Measurements from ENCODE around the gene TLK1. TPM values are rescaled to one million over a fixed set of nuclear protein-coding genes. Genes with fewer than 3 reads are reported as not detected.

Gene TLK1
- 16.9 TPM for total RNA-seq
- 10 to 100 TPM; 17.5 to 27.2 (median 23.4) TPM for polyA plus RNA-seq (ENCODE audit: insufficient read depth in 1 of 8, insufficient read length in 8 of 8, low replicate concordance in 1 of 8)
- long read RNA-seq, donor 1, result 0 reads
- long read RNA-seq, donor 2, result 0 reads
- long read RNA-seq, donor 3, result 0 reads
- long read RNA-seq, donor 4, result 0 reads
- long read RNA-seq, donor 5, full-length matches to known transcripts, result 2 of 2 reads
- long read RNA-seq, donor 5, partial matches to known transcripts, result 0 of 2 reads
- long read RNA-seq, donor 5, other reads (novel, unspliced or antisense), result 0 of 2 reads
- long read RNA-seq, donor 6, full-length matches to known transcripts, result 2 of 2 reads
- long read RNA-seq, donor 6, partial matches to known transcripts, result 0 of 2 reads
- long read RNA-seq, donor 6, other reads (novel, unspliced or antisense), result 0 of 2 reads
- long read RNA-seq, donor 7, full-length matches to known transcripts, result 2 of 2 reads
- long read RNA-seq, donor 7, partial matches to known transcripts, result 0 of 2 reads
- long read RNA-seq, donor 7, other reads (novel, unspliced or antisense), result 0 of 2 reads
- long read RNA-seq, donor 8, full-length matches to known transcripts, result 1 of 1 reads
- long read RNA-seq, donor 8, partial matches to known transcripts, result 0 of 1 reads
- long read RNA-seq, donor 8, other reads (novel, unspliced or antisense), result 0 of 1 reads
- long read RNA-seq, donor 9, result 0 reads
- long read RNA-seq, donor 10, full-length matches to known transcripts, result 1 of 1 reads
- long read RNA-seq, donor 10, partial matches to known transcripts, result 0 of 1 reads
- long read RNA-seq, donor 10, other reads (novel, unspliced or antisense), result 0 of 1 reads
- long read RNA-seq, donor 11, full-length matches to known transcripts, result 1 of 1 reads
- long read RNA-seq, donor 11, partial matches to known transcripts, result 0 of 1 reads
- long read RNA-seq, donor 11, other reads (novel, unspliced or antisense), result 0 of 1 reads

DNA sequence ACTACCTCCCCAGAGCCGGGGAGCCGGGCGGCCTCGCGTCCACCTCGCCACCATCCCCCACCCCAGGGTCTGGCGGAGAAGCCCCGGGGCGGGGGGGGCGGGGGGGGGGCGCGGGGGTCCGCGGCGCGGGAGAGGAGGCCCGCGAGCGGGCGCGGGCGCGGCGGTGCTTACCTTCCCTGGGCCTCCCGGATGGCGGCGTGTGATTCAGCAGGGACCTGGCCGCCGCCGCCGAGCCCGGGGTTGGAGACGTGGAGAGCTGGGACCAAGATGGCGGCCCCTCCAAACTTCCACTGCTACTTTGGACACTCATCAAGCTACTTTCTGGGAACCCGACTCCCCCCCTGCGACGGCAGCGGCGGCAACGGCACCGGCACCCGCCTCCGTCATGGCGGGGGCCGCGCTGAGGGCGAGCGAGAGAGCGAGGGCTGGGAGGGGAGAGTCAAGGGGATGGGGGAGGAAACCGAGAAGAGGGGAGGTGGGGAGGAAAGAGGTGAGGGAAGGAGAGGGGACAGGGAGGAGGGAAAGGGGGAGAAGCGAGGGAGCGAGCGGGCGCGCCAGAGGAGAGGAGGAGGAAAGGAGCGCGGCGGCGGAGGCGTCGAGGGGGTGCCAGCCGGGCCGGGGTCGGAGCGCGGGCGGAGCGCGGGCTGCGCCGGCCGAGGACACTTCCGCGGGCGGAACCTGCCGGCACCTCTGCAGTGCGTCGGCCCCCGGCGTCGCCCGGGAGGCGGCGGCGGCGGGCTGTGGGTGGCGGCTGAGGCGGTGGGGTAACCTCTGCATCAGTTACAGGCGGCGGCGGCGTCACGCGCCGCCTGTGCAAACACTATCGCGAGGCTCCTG, at the start of gene TLK1:
Gene TLK1 (minus strand): TSS at position 775 of the 837 bp plus-strand sequence. CDS start 465 bp downstream, at position 310.
- DNase-seq, result peak; percentile 85
- WGBS (ENCODE audit: insufficient coverage), result under 1% methylated on average over 68 of the region's 97 CpGs
- Histone ChIP-seq H3K27ac (ENCODE audit: low read length) (peak within 1 kb of the TSS; percentile 96), H3K4me3 (ENCODE audit: low read length) (peak within 1 kb of the TSS; percentile 78), H3K4me1 (ENCODE audit: control insufficient read depth, insufficient read depth, low read length) (no peaks in the 10 kb centered on the region), H3K9me3 (replicated peaks; ENCODE audit: control insufficient read depth, low read depth, low read length) (no peaks in the 10 kb centered on the region), H3K36me3 (ENCODE audit: control insufficient read depth, insufficient read depth, low read length) (no peaks in the 10 kb centered on the region), H3K27me3 (ENCODE audit: control insufficient read depth, insufficient read depth, low read length) (no peaks in the 10 kb centered on the region)

DNA sequence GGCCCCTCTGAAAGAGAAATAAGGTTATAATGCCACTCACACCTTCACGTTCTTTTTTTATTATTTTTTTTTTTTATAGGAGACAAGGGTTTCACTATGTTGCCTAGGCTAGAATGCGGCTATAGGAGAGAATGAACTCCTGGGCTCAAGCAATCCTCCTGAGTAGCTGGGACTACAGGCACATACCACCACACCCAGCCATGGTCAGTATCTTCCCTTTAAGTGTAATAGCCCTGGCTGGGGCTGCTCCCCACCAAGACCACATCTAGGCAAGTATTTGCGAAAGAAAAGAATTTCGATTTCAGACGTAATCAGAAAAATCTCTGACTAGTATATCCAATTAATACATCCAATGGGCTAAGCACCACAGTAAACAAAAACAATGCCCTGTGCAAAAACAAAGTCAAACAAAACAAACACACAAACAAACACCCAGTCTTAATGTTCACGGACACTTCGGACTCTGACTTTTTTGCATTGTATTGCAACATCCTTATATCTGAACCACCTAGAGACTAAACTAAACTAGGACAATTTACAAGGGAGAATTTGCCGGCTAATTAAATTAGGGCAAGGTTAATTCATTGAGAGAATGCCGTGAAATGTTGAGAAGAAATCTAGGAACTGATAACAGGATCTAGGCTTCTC, 49.6 kb upstream of the TLK1 start:
- 78% methylated on average over 2 of the region's 9 CpGs for WGBS (ENCODE audit: insufficient coverage)
- Histone ChIP-seq H3K27me3 (ENCODE audit: control insufficient read depth, insufficient read depth, low read length) (no peaks in the 10 kb centered on the region), H3K27ac (ENCODE audit: low read length) (no peak overlapping the region), H3K36me3 (ENCODE audit: control insufficient read depth, insufficient read depth, low read length) (no peaks in the 10 kb centered on the region), H3K4me3 (ENCODE audit: low read length) (no peak overlapping the region), H3K9me3 (replicated peaks; ENCODE audit: control insufficient read depth, low read depth, low read length) (no peaks in the 10 kb centered on the region), H3K4me1 (ENCODE audit: control insufficient read depth, insufficient read depth, low read length) (no peaks in the 10 kb centered on the region)
- no peak for DNase-seq

GRCh38 chr2:171208657-171209056, 48.0 kb upstream of the TLK1 start:
- no peaks in the 10 kb centered on the region for H3K36me3 ChIP-seq (ENCODE audit: control insufficient read depth, insufficient read depth, low read length)
- no peaks in the 10 kb centered on the region for H3K27me3 ChIP-seq (ENCODE audit: control insufficient read depth, insufficient read depth, low read length)
- no peak for DNase-seq
- H3K9me3 ChIP-seq (replicated peaks; ENCODE audit: control insufficient read depth, low read depth, low read length), result no peaks in the 10 kb centered on the region
- no peaks in the 10 kb centered on the region for H3K4me1 ChIP-seq (ENCODE audit: control insufficient read depth, insufficient read depth, low read length)
- no peak overlapping the region for H3K27ac ChIP-seq (ENCODE audit: low read length)
- H3K4me3 ChIP-seq (ENCODE audit: low read length), result no peak overlapping the region

DNA sequence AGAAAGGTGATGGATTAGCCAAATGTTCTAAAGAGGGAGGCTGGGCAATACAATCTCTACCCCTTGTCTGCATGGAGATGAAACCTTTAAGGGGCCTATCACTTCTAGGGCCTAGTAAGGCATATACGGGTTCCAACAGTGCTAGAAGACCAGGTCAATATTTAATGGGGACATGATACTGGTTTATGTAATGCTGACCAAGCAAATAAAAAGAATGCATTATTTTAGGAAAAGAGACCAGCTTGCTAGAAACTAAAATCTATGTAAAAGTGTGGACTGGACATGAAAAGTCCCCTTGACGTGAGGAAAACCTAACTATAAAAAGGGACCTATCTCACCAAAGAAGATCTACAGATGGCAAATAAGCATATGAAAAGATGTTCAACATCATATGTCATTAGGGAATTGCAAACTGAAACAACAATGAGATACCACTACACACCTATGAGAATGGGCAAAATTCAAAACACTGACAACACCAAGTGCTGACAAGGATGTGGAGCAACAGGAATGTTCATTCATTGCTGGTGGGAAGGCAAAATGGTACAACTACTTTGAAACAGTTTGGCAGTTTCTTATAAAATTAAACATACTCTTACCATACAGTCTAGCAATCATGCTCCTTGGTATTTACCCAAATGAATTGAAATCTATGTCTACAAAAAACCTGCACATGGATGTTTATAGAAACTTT, 45.9 kb upstream of the TLK1 start:
- H3K27ac ChIP-seq (ENCODE audit: low read length), result no peak overlapping the region
- no peak for DNase-seq
- no peaks in the 10 kb centered on the region for H3K4me1 ChIP-seq (ENCODE audit: control insufficient read depth, insufficient read depth, low read length)
- H3K9me3 ChIP-seq (replicated peaks; ENCODE audit: control insufficient read depth, low read depth, low read length), result no peaks in the 10 kb centered on the region
- no peaks in the 10 kb centered on the region for H3K36me3 ChIP-seq (ENCODE audit: control insufficient read depth, insufficient read depth, low read length)
- H3K4me3 ChIP-seq (ENCODE audit: low read length), result no peak overlapping the region
- H3K27me3 ChIP-seq (ENCODE audit: control insufficient read depth, insufficient read depth, low read length), result no peaks in the 10 kb centered on the region
- WGBS (ENCODE audit: insufficient coverage), result 100% methylated on average over 1 of the region's 2 CpGs

- Histone ChIP-seq H3K4me1 (ENCODE audit: control insufficient read depth, insufficient read depth, low read length) (no peaks in the 10 kb centered on the region), H3K27me3 (ENCODE audit: control insufficient read depth, insufficient read depth, low read length) (no peaks in the 10 kb centered on the region), H3K36me3 (ENCODE audit: control insufficient read depth, insufficient read depth, low read length) (no peaks in the 10 kb centered on the region), H3K27ac (ENCODE audit: low read length) (no peak overlapping the region), H3K9me3 (replicated peaks; ENCODE audit: control insufficient read depth, low read depth, low read length) (no peaks in the 10 kb centered on the region), H3K4me3 (ENCODE audit: low read length) (no peak overlapping the region)
- 83% methylated on average over 1 of the region's 2 CpGs for WGBS (ENCODE audit: insufficient coverage)
- no peak for DNase-seq
Observed at GRCh38 chr2:171205551-171205950, 44.9 kb upstream of the TLK1 start.

- Histone ChIP-seq H3K4me3 (ENCODE audit: low read length) (no peak overlapping the region), H3K27ac (ENCODE audit: low read length) (no peak overlapping the region), H3K9me3 (replicated peaks; ENCODE audit: control insufficient read depth, low read depth, low read length) (no peaks in the 10 kb centered on the region), H3K4me1 (ENCODE audit: control insufficient read depth, insufficient read depth, low read length) (no peaks in the 10 kb centered on the region), H3K27me3 (ENCODE audit: control insufficient read depth, insufficient read depth, low read length) (no peaks in the 10 kb centered on the region), H3K36me3 (ENCODE audit: control insufficient read depth, insufficient read depth, low read length) (no peaks in the 10 kb centered on the region)
- no peak for DNase-seq
- 96% methylated on average over 3 of the region's 4 CpGs for WGBS (ENCODE audit: insufficient coverage)
Observed at GRCh38 chr2:171201767-171202166, 41.1 kb upstream of the TLK1 start.

DNA sequence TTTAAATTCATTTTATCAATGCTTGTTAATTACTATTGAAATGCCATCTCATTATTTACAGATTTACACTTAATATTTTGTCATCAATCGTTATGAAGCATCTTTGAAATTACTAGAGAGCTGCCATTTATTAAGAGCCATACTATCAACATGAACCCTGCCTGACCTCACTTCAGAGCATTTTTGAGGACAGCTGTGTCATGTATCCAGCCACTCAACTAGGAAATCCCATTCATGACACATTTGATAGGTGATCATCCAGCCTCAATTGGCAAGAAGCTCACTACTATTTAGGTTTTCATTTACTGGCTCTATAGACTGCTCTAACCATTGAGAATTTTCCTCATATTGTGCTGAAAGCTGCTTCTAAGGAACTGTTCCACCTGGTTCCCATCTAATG, 40.6 kb upstream of the TLK1 start:
- Histone ChIP-seq H3K36me3 (ENCODE audit: control insufficient read depth, insufficient read depth, low read length) (no peaks in the 10 kb centered on the region), H3K27me3 (ENCODE audit: control insufficient read depth, insufficient read depth, low read length) (no peaks in the 10 kb centered on the region), H3K4me1 (ENCODE audit: control insufficient read depth, insufficient read depth, low read length) (no peaks in the 10 kb centered on the region), H3K4me3 (ENCODE audit: low read length) (no peak overlapping the region), H3K27ac (ENCODE audit: low read length) (no peak overlapping the region), H3K9me3 (replicated peaks; ENCODE audit: control insufficient read depth, low read depth, low read length) (no peaks in the 10 kb centered on the region)
- no peak for DNase-seq
- WGBS (ENCODE audit: insufficient coverage), result 71% methylated on average over 1 of the region's 1 CpG

GRCh38 chr2:171200469-171200868, 39.8 kb upstream of the TLK1 start:
- DNase-seq, result no peak
- H3K27ac ChIP-seq (ENCODE audit: low read length), result no peak overlapping the region
- H3K4me3 ChIP-seq (ENCODE audit: low read length), result no peak overlapping the region
- no peaks in the 10 kb centered on the region for H3K27me3 ChIP-seq (ENCODE audit: control insufficient read depth, insufficient read depth, low read length)
- 100% methylated on average over 1 of the region's 1 CpG for WGBS (ENCODE audit: insufficient coverage)
- H3K4me1 ChIP-seq (ENCODE audit: control insufficient read depth, insufficient read depth, low read length), result no peaks in the 10 kb centered on the region
- H3K36me3 ChIP-seq (ENCODE audit: control insufficient read depth, insufficient read depth, low read length), result no peaks in the 10 kb centered on the region
- no peaks in the 10 kb centered on the region for H3K9me3 ChIP-seq (replicated peaks; ENCODE audit: control insufficient read depth, low read depth, low read length)

- Histone ChIP-seq H3K27ac (ENCODE audit: low read length) (no peak overlapping the region), H3K4me3 (ENCODE audit: low read length) (no peak overlapping the region), H3K27me3 (ENCODE audit: control insufficient read depth, insufficient read depth, low read length) (no peaks in the 10 kb centered on the region), H3K4me1 (ENCODE audit: control insufficient read depth, insufficient read depth, low read length) (no peaks in the 10 kb centered on the region), H3K9me3 (replicated peaks; ENCODE audit: control insufficient read depth, low read depth, low read length) (no peaks in the 10 kb centered on the region), H3K36me3 (ENCODE audit: control insufficient read depth, insufficient read depth, low read length) (no peaks in the 10 kb centered on the region)
- DNase-seq, result no peak
- WGBS (ENCODE audit: insufficient coverage), result no CpG with 5 or more reads among the region's 4 CpGs
Observed at GRCh38 chr2:171191021-171191420, 30.3 kb upstream of the TLK1 start.
